MG63 (cell line): ENCODE measurements around the gene C22orf39. TPM values are rescaled to one million over a fixed set of nuclear protein-coding genes. Genes with fewer than 3 reads are reported as not detected.
"Not testable (repeated sequence)": the region's sequence is repeated elsewhere in the genome, so short reads cannot be mapped to it uniquely, and the experiment has no call there.

Experiments used
- DNase-seq: peaks from one replicate; pipeline ENCODE4 v3.0.0-alpha.2; 2020
- H3K27me3 ChIP-seq: fragments of 250-450 bp; sonication (Bioruptor Pico); 2 replicates; pipeline ENCODE4 v1.5.1; 2020; ENCODE audit warnings: mild to moderate bottlenecking, moderate library complexity
- H3K36me3 ChIP-seq: fragments of 250-450 bp; sonication (Bioruptor Pico); 2 replicates; pipeline ENCODE4 v1.5.1; 2020; ENCODE audit warnings: mild to moderate bottlenecking, moderate library complexity
- H3K4me3 ChIP-seq: fragments of 250-450 bp; sonication (Bioruptor Pico); 2 replicates; pipeline ENCODE4 v1.5.1; 2020; ENCODE audit warnings: mild to moderate bottlenecking, moderate library complexity
- H3K9me3 ChIP-seq: fragments of 250-450 bp; sonication (Bioruptor Pico); 2 replicates; pipeline ENCODE4 v1.5.1; 2020; ENCODE audit warnings: mild to moderate bottlenecking, moderate library complexity
- total RNA-seq: library from RNA; depleted of rRNA; stranded (reverse); fragments of >200 nt; shearing (Covaris generic); gene quantifications from 2 replicates; pipeline ENCODE4 v1.2.3, GENCODE V29; 2014; ENCODE audit warnings: low replicate concordance

Gene C22orf39
- total RNA-seq, 1 experiment from 2014 or later, result 38.7 TPM

DNA sequence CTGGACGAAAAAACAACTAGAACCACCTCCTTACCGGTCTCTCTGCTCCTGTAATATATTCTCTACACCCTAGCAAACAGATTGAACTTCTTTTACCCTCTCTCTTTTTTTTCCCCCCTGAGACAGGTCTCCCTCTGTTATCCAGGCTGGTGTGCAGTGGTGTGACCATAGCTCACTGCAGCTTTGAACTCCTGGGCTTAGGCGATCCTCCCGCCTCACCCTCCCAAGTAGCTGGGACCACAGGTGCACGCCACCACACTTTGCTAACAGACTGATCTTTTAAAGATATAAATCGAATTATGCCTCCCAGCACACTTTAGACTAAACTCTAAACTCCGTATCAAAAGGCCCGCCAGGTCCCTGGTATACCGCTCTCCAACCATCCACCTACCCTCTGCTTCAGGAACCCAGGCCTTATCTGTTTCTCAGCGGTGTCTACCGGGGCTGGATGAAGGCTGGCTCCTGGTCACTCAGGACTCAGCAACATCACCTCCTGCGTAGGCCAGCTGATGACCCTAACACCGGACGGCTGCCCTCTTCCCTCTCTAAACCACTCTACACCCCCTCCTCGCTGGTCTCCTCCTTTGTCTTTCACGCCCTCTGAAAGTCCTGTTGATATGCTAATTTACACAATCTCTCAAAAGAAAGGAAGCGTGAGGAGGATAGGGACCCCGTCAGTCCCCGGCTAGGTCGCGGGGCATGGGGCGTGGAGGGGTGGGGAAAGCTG, 745 bp downstream of the C22orf39 start:
- peak overlapping the region; percentile 68 for H3K4me3 ChIP-seq
- no peak for DNase-seq
- H3K36me3 ChIP-seq, result peaks cover 24% of the 10 kb centered on the region
- no peaks in the 10 kb centered on the region for H3K9me3 ChIP-seq
- H3K27me3 ChIP-seq, result no peaks in the 10 kb centered on the region

- H3K36me3 ChIP-seq, result peaks cover 19% of the 10 kb centered on the region
- DNase-seq, H3K9me3 ChIP-seq, H3K4me3 ChIP-seq, H3K27me3 ChIP-seq: not testable (repeated sequence)
These were observed 2.1 kb downstream of the C22orf39 start for GRCh38 chr22:19445279-19445982.

DNA sequence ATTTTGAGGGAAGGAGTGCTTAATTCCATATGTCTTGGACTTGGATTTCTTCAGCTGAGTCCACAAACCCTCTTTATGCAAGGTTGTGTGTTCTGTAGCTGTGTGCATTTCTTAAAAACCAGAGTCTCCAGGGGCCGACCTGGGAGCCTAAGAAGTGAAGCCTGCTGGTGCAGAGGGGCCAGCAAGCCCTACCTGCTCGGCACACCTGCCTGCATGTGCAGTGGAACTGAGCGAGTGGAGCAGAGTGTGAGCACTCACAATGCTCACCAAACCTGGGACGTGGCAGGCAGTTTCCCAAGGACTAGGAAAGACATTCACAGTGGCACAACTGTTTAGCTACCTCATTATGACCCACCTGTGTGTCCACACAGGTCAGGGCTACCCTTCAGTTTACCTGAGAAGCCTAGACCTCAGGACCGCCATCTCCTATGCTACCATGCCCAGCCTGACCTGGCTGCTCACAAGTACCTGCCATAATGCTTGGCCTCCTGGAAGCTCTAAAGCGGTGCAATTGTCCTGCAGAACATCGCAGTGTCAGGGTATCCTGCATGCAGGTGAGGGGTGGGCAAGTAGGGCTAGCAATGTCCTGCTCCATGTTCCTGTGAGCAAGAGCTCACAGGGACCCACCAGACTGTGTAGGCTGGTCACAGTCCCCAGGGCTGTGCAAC, 3.8 kb downstream of the C22orf39 start:
- Histone ChIP-seq H3K36me3 (peaks cover 20% of the 10 kb centered on the region), H3K9me3 (no peaks in the 10 kb centered on the region), H3K4me3 (no peak overlapping the region), H3K27me3 (no peaks in the 10 kb centered on the region)
- DNase-seq, result no peak

DNA sequence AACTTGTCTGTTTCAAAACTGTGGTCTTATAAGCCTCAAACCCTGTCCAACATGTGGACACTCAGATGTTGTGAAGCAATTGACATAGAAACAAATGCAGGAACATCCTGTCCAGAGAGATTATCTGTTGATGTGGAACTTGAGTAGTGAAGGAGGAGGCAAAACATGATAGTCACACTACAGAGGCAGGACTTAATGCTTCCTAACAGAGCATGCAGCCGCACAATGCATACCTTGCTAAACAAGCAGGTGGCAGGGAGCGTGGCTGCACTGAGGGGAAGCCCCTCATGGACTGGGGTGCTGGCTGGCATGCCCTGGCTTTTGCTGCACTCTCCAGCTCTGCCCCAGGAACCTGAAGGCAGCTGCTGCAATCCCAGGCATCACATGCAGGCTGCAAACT, 5.3 kb downstream of the C22orf39 start:
- DNase-seq, result no peak
- Histone ChIP-seq H3K27me3 (no peaks in the 10 kb centered on the region), H3K9me3 (no peaks in the 10 kb centered on the region), H3K36me3 (peaks cover 25% of the 10 kb centered on the region), H3K4me3 (no peak overlapping the region)

DNA sequence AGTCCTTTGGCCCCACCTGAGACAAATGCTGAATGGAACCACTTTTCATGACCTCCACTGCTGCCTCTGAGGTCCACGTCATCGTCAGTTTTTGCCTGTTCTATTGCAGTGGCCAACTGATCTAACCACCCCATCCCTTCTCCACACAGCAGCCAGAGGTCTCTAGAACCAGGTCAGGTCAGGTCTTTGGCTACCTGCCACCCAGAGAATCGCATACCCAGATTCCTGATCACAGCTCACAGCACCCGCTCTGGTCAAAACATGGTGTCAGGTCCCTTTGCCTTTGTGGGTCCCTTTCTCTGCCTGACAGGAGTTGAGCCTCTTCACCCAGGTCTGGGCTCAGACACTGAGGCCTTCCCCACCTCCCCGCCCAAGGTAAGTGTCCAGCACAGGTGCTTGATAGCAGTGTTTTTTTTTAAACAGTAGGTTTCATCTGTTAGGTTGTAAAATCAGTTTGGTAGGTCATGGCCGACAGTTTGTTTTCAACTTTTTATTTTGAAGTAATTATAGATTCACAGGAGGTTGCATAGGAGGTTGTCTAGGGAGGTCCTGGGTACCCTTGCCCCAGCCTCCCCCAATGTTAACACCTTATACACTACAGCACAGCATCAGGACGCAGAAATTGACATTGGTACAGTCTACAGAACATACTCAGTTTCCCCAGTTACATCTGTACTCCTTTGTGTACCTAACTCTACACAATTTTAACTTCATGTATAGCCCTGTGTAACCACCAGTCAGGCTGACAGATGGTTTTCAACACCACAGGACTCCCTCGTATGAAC, 6.9 kb downstream of the C22orf39 start:
- no peak for DNase-seq
- Histone ChIP-seq H3K4me3 (no peak overlapping the region), H3K27me3 (no peaks in the 10 kb centered on the region), H3K36me3 (peaks cover 27% of the 10 kb centered on the region), H3K9me3 (no peaks in the 10 kb centered on the region)

- Histone ChIP-seq H3K9me3 (no peaks in the 10 kb centered on the region), H3K4me3 (no peak overlapping the region), H3K36me3 (peaks cover 34% of the 10 kb centered on the region), H3K27me3 (no peaks in the 10 kb centered on the region)
- no peak for DNase-seq
These were observed 9.2 kb downstream of the C22orf39 start for GRCh38 chr22:19438298-19438697.

GRCh38 chr22:19436444-19437161, 10.9 kb downstream of the C22orf39 start:
- H3K9me3 ChIP-seq, H3K27me3 ChIP-seq, DNase-seq, H3K4me3 ChIP-seq: not testable (repeated sequence)
- peaks cover 31% of the 10 kb centered on the region for H3K36me3 ChIP-seq

GRCh38 chr22:19434829-19435580, 12.5 kb downstream of the C22orf39 start:
- H3K9me3 ChIP-seq, result no peaks in the 10 kb centered on the region
- no peaks in the 10 kb centered on the region for H3K27me3 ChIP-seq
- H3K4me3 ChIP-seq, result no peak overlapping the region

DNA sequence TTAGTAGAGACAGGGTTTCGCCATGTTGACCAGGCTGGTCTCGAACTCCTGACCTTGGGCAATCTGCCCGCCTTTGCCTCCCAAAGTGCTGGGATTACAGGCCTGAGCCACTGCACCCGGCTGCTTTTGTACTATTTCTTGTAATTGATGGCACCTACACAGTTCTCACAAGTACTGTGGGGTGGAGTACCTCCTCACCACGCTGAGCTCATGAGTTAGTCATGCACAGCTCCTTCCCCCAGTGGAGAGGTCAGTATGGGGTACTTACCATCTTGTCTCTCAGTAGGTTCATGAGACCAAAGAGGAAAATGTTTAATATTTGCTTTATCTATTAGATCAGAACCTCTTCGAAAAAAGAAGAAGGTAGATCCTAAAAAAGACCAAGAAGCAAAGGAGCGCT, 13.1 kb downstream of the C22orf39 start:
- no peaks in the 10 kb centered on the region for H3K27me3 ChIP-seq
- H3K9me3 ChIP-seq, result no peaks in the 10 kb centered on the region
- DNase-seq, result no peak
- peaks cover 26% of the 10 kb centered on the region for H3K36me3 ChIP-seq
- H3K4me3 ChIP-seq, result no peak overlapping the region

More at GRCh38 chr22:19434829-19435580, 12.5 kb downstream of the C22orf39 start:
- peaks cover 29% of the 10 kb centered on the region for H3K36me3 ChIP-seq
- no peak for DNase-seq

GRCh38 chr22:19432133-19432851, 15.2 kb downstream of the C22orf39 start, which contains the start of gene MRPL40:
Gene MRPL40, plus strand, starts transcription at chr22:19432545. Its CDS starts 10 bp downstream, at chr22:19432555.
- no peaks in the 10 kb centered on the region for H3K27me3 ChIP-seq
- peak within 1 kb of the TSS; percentile 83 for H3K4me3 ChIP-seq
- DNase-seq, result peak; percentile 96
- peaks cover 22% of the 10 kb centered on the region for H3K36me3 ChIP-seq
- H3K9me3 ChIP-seq, result no peaks in the 10 kb centered on the region

GRCh38 chr22:19431649-19432132, 15.8 kb downstream of the C22orf39 start, which contains the start of gene HIRA:
Gene HIRA, minus strand, starts transcription at chr22:19431733. Its CDS starts 257 bp downstream, at chr22:19431476.
- no peaks in the 10 kb centered on the region for H3K9me3 ChIP-seq
- peak; percentile 75 for DNase-seq
- H3K36me3 ChIP-seq, result peaks cover 21% of the 10 kb centered on the region
- peak within 1 kb of the TSS; percentile 83 for H3K4me3 ChIP-seq
- H3K27me3 ChIP-seq, result no peaks in the 10 kb centered on the region

- peak overlapping the region; percentile 83 for H3K4me3 ChIP-seq
- H3K36me3 ChIP-seq, result peaks cover 24% of the 10 kb centered on the region
- DNase-seq, result peak; percentile 30
- no peaks in the 10 kb centered on the region for H3K27me3 ChIP-seq
- H3K9me3 ChIP-seq, result no peaks in the 10 kb centered on the region
These were observed 16.5 kb downstream of the C22orf39 start for GRCh38 chr22:19430890-19431541.

DNA sequence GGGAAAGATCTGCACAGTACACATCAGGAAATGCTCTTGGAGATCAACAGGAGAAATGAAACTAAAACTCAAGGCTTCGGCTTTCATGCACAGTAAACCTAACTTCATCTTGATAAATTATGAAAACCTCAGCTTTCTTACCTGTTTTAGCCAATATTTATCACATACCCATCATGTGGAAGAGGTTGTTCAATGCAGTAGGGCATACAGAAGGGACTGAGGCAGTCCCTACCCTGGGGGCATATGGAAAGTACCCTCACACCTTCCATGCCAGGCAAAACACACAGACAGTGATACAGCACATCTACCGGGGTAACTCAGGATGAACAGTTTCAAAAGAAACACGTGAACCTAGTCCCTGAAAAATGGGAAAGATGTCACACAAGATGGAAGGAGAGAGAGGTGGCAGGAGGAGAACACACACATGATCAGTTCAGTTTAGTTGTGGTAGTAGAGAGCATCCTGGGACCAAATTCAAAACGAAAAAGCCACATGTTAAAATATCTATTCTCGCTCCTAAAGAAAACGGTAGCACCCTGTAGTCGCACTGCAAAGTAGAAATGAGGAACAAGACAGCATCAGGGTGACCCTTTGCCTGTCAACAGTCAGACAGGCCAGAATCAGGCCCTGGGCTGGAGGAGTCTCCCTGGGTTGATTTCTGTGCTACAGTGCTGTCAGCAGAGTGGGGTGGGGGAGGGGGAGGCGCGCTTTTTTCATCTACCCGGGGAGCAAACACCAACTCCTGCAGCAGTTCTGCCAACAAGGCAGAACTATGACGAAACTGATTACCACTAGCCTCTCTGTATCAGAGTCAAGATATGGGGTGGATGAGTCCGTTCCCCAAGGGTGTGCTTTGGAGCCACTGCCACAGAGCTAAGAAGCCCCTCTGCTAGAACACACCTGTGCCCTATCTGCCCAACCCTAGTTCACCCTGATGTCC, 17.3 kb downstream of the C22orf39 start:
- peaks cover 23% of the 10 kb centered on the region for H3K36me3 ChIP-seq
- H3K9me3 ChIP-seq, result no peaks in the 10 kb centered on the region
- peak; percentile 48 for DNase-seq
- H3K27me3 ChIP-seq, result no peaks in the 10 kb centered on the region
- peak overlapping the region; percentile 83 for H3K4me3 ChIP-seq
